ENCODE measurements around the gene MYL10.

GRCh38 chr7:101591504-101591903 lies 37.6 kb downstream of the MYL10 start:
- TF ChIP-seq CTCF (IDR thresholded peaks at IDR 0.05 in 4 of 5, conservative IDR thresholded peaks at IDR 0.05 in 1 of 5) (no peak), POLR2A (IDR thresholded peaks at IDR 0.05) (no peak)
